ENCODE results near the gene HVCN1.

GRCh38 chr12:110684312-110684836, 4.5 kb downstream of the HVCN1 start:
- TF ChIP-seq EZH2 (IDR thresholded peaks at IDR 0.05): no peak
- TF ChIP-seq POLR2AphosphoS5 (IDR thresholded peaks at IDR 0.05; ENCODE audit: borderline replicate concordance, low read depth, low read length): no peak
